Fibroblast of mammary gland (primary cell): ENCODE measurements around the gene EFCAB12.
A peak's percentile ranks its signal among the peaks of the same experiment; 100 is the strongest.

ENCODE experiments used
- DNase-seq: peaks from one replicate; pipeline ENCODE4 v3.0.0-alpha.2; 2010; ENCODE audit warnings: low read depth
- H3K4me3 ChIP-seq: 2 replicates; pipeline ENCODE4 v1.5.1; 2011; ENCODE audit warnings: low read depth, mild to moderate bottlenecking, low read length, moderate library complexity; ENCODE audit not compliant: control insufficient read depth
- CTCF ChIP-seq: conservative IDR thresholded peaks from 2 replicates; pipeline ENCODE4 v1.5.1; 2011; ENCODE audit warnings: low read depth, low read length, inconsistent platforms; ENCODE audit not compliant: control insufficient read depth, insufficient read depth

Gene EFCAB12

GRCh38 chr3:129428376-129429079 lies at the start of gene EFCAB12:
TSS of gene EFCAB12 (minus strand) at chr3:129428636. CDS start at chr3:129428488, 148 bp downstream.
- peak; percentile 88 for DNase-seq
- H3K4me3 ChIP-seq, result peak within 1 kb of the TSS; percentile 55
- TF ChIP-seq CTCF, result no peak

GRCh38 chr3:129476586-129476985 lies 48.1 kb upstream of the EFCAB12 start:
- no peak for DNase-seq
- TF ChIP-seq CTCF, result no peak
- no peak overlapping the region for H3K4me3 ChIP-seq

- no peak for TF ChIP-seq CTCF
- DNase-seq, result no peak
- no peak overlapping the region for H3K4me3 ChIP-seq
Measured at GRCh38 chr3:129475863-129476262, 47.4 kb upstream of the EFCAB12 start.

GRCh38 chr3:129474984-129475804 lies 46.8 kb upstream of the EFCAB12 start:
- no peak overlapping the region for H3K4me3 ChIP-seq
- TF ChIP-seq CTCF, result no peak
- no peak for DNase-seq

- DNase-seq, result no peak
- no peak overlapping the region for H3K4me3 ChIP-seq
- no peak for TF ChIP-seq CTCF
Measured at GRCh38 chr3:129473769-129474152, 45.3 kb upstream of the EFCAB12 start.

- no peak for TF ChIP-seq CTCF
- no peak for DNase-seq
- no peak overlapping the region for H3K4me3 ChIP-seq
Measured at GRCh38 chr3:129473067-129473768, 44.8 kb upstream of the EFCAB12 start.
